Activated naive CD4-positive, alpha-beta T cell treated with anti-CD3 and anti-CD28 coated beads, Interleukin-2, amount 50 U/mL, for 72 hours (primary cell): Measurements from ENCODE around the gene CRTC1. TPM values are rescaled to one million over a fixed set of nuclear protein-coding genes. Genes with fewer than 3 reads are reported as not detected.

Experiments
- ATAC-seq, 2 donors: fragments of 150-1000 bp; cut with Tn5 transposase; 2 replicates each; pipeline ENCODE4 v1.10.0; 2021; ENCODE audit warnings: mild to moderate bottlenecking in 2 of 2, moderate library complexity in 2 of 2
- DNase-seq, 2 donors: peaks; one replicate each; pipeline ENCODE4 v3.0.0; 2021 to 2022; ENCODE audit warnings: low spot score in 2 of 2
- H3K27ac Mint-ChIP-seq, 2 donors: one replicate each; pipeline ENCODE4 v1.8.0; 2022; ENCODE audit warnings: mild to moderate bottlenecking in 2 of 2, mixed read lengths in 2 of 2
- H3K36me3 Mint-ChIP-seq, 2 donors: one replicate each; pipeline ENCODE4 v1.8.0; 2022; ENCODE audit warnings: mixed read lengths in 2 of 2
- H3K9me3 Mint-ChIP-seq, 2 donors: one replicate each; pipeline ENCODE4 v1.8.0; 2022; ENCODE audit warnings: mixed read lengths in 2 of 2
- total RNA-seq, 2 donors: library from RNA; stranded (reverse); gene quantifications; one replicate each; pipeline ENCODE4 v1.2.3, GENCODE V29; 2022

Gene CRTC1
- total RNA-seq, 2 donors from 2014 or later = 5.6 to 7.1 TPM

GRCh38 chr19:18761531-18762110, 78.1 kb downstream of the CRTC1 start:
- Mint-ChIP-seq H3K27ac (peak overlapping the region in 1 of 2 donors; percentile 20), H3K9me3 (no peaks in the 10 kb centered on the region), H3K36me3 (no peaks in the 10 kb centered on the region)
- DNase-seq (no peak), ATAC-seq (no peak)

GRCh38 chr19:18762125-18763023, 78.9 kb downstream of the CRTC1 start:
- ATAC-seq (no peak), DNase-seq (no peak)
- no peaks in the 10 kb centered on the region for H3K36me3 Mint-ChIP-seq
- no peak overlapping the region for H3K27ac Mint-ChIP-seq
- no peaks in the 10 kb centered on the region for H3K9me3 Mint-ChIP-seq

- peak; percentile 12 to 31 for ATAC-seq
- Mint-ChIP-seq H3K9me3 (no peaks in the 10 kb centered on the region), H3K27ac (peak overlapping the region in 1 of 2 donors; percentile 68), H3K36me3 (no peaks in the 10 kb centered on the region)
- no peak for DNase-seq
Measured at GRCh38 chr19:18763674-18764590, 80.5 kb downstream of the CRTC1 start.

- Mint-ChIP-seq H3K27ac (no peak overlapping the region), H3K9me3 (no peaks in the 10 kb centered on the region), H3K36me3 (no peaks in the 10 kb centered on the region)
- DNase-seq (no peak), ATAC-seq (no peak)
Measured at GRCh38 chr19:18764591-18765051, 81.1 kb downstream of the CRTC1 start.

DNA sequence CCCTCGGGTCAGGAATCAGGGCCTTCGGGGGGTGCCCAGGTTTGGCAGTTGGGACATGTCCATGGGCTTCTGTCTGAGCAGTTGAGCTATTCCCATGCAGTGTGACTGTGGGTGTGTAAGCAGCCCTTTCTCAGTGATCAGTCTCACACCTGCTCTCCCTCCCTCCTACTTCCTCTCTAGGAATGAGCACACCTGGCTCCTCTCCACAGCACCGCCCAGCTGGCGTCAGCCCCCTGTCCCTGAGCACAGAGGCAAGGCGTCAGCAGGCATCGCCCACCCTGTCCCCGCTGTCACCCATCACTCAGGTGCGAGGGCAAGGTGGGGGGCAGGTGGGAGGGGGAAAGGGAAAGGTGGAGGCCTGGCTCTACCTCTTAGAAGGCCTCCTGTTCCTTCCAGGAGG, 81.7 kb downstream of the CRTC1 start:
- H3K36me3 Mint-ChIP-seq = no peaks in the 10 kb centered on the region
- H3K27ac Mint-ChIP-seq = no peak overlapping the region
- no peak for DNase-seq
- no peak for ATAC-seq
- no peaks in the 10 kb centered on the region for H3K9me3 Mint-ChIP-seq

- DNase-seq = no peak
- no peaks in the 10 kb centered on the region for H3K36me3 Mint-ChIP-seq
- ATAC-seq = no peak
- no peak overlapping the region for H3K27ac Mint-ChIP-seq
- H3K9me3 Mint-ChIP-seq = no peaks in the 10 kb centered on the region
Measured at GRCh38 chr19:18768046-18768771, 84.7 kb downstream of the CRTC1 start.

- ATAC-seq = no peak
- no peak overlapping the region for H3K27ac Mint-ChIP-seq
Measured at GRCh38 chr19:18768997-18769891, 85.8 kb downstream of the CRTC1 start.

DNA sequence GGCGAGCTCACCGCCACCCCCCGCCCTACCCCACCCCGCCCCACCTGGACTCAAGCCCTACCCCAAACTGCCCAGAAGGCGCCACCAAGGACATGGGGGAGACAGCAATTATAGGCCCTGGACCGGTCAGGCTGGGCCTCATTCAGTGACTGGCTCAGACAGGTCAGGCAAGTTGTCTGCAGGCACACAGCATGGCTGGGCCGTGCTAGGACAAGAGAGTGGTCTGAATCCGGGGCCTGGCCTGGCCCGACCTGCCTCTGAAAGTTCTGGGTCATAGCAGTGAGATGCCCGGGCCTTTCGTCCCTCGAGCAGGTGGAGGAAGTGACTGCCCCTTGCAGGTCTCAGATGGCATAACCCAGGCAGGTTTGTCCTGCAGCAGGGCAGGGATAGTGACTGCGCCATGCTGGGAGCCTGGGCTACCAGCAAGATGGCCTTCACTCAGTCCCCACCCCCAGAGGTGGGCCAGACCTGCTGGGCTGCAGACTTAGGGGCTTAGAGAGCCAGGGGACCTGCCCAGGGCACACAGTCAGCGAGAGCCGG, 86.6 kb downstream of the CRTC1 start:
- ATAC-seq = no peak
- DNase-seq = no peak
- H3K9me3 Mint-ChIP-seq = no peaks in the 10 kb centered on the region
- H3K36me3 Mint-ChIP-seq = no peaks in the 10 kb centered on the region
- H3K27ac Mint-ChIP-seq = no peak overlapping the region

More at GRCh38 chr19:18768997-18769891, 85.8 kb downstream of the CRTC1 start:
- no peak for DNase-seq
- H3K9me3 Mint-ChIP-seq = no peaks in the 10 kb centered on the region
- H3K36me3 Mint-ChIP-seq = no peaks in the 10 kb centered on the region

GRCh38 chr19:18770663-18771327, 87.3 kb downstream of the CRTC1 start:
- Mint-ChIP-seq H3K27ac (no peak overlapping the region), H3K36me3 (no peaks in the 10 kb centered on the region), H3K9me3 (no peaks in the 10 kb centered on the region)
- DNase-seq = no peak
- no peak for ATAC-seq

DNA sequence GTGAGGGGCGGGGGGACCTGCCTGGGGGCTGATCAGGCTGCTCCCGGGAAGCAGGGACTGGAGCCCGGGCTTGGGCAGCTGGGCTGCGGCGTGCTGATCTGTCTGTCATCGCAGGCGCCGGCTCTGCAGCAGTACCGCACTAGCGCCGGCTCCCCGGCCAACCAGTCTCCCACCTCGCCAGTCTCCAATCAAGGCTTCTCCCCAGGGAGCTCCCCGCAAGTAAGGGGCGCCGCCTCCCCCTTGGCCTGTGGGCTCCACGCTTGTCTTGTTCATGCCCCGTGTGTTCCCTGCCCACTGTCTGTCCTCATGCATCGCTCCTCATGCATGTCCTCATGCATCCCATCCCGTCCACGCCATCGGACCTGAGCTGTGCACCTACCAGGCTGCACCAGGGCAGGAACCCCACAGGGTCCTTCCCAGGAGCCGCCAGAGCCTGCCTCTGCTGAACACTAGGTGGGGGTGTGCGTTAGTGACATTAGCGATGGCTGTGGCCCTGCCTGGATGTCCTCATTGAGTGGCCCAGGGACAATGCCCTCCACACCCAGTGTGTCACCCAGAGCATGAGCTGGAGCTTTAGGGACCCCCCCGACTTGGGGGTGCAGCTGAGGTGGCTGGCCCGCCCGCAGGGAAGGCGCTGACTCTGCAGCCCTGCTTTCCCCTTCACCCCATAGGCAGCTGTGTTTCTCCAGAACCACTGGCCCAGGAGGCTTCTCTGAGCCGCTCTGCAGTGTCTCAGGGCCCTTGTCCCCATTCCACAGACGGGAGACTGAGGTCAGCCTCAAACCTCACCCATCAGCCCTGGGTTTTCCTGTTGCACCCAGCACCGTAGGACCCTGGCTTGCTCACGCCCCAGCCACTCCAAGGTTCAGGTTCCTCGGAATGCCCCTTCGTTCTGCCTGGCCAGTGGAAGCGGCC, 88.1 kb downstream of the CRTC1 start:
- H3K27ac Mint-ChIP-seq = no peak overlapping the region
- DNase-seq = no peak
- no peaks in the 10 kb centered on the region for H3K9me3 Mint-ChIP-seq
- H3K36me3 Mint-ChIP-seq = no peaks in the 10 kb centered on the region
- peak in 1 of 2 donors; percentile 36 for ATAC-seq

DNA sequence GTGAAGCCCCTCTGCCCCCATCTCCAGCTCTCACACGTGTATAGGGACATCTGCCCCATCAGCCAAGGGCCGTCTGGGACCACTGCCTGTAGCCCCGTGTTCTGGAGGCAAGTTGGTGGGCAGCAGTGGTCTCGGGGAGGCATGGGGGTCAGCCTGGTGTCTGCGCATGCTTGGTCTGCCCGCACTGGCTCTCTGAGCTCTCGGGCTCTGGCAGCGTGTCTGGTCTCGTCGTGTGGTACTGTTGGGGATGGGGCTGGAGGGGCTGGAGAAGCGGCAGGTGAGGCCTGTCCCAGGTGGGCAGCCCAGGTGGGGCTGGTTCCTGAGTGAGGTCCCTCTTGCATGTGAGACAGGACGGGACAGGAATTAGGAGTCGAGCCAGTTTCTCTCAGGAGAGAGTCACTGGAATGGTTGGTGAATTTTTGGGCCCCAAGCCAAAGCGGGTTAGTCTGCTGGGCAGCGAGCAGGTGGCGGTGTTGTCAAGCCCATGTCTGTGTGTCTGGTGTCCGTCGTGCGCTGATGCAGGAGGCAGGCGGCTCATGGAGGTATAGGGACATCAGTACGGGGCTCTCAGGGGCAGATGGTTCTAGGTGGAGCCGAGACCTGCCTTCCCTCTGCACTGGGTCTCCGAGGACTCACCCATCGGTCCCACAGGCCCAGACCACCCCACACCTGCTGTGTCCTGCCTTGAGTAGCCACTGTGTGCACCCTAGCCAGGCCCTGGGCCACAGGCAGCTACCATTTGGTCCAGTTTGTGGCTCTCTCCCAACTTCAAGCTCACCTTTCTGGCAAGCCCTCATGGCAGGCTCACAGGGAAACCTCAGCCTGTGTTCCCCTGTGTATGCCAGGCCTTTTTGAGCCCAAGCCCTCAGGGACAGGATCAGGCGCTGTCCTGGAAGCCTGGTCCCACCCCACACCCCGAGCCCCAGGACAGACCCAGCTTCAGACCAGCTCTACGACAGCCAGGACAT, 89.4 kb downstream of the CRTC1 start:
- H3K9me3 Mint-ChIP-seq = no peaks in the 10 kb centered on the region
- ATAC-seq = no peak
- no peak for DNase-seq
- no peak overlapping the region for H3K27ac Mint-ChIP-seq
- H3K36me3 Mint-ChIP-seq = no peaks in the 10 kb centered on the region

GRCh38 chr19:18773682-18774081, 90.2 kb downstream of the CRTC1 start:
- no peak for ATAC-seq
- DNase-seq = no peak
- H3K9me3 Mint-ChIP-seq = no peaks in the 10 kb centered on the region
- no peaks in the 10 kb centered on the region for H3K36me3 Mint-ChIP-seq
- H3K27ac Mint-ChIP-seq = no peak overlapping the region

- ATAC-seq = no peak
Measured at GRCh38 chr19:18774107-18774506, 90.6 kb downstream of the CRTC1 start.

More at GRCh38 chr19:18774107-18774506, 90.6 kb downstream of the CRTC1 start:
- Mint-ChIP-seq H3K9me3 (no peaks in the 10 kb centered on the region), H3K27ac (peak overlapping the region in 1 of 2 donors; percentile 2), H3K36me3 (no peaks in the 10 kb centered on the region)
- DNase-seq = no peak
